ENCODE results near the gene TTF2.
"Not testable (repeated sequence)": the region's sequence is repeated elsewhere in the genome, so short reads cannot be mapped to it uniquely, and the experiment has no call there.

The TTF2 gene

DNA sequence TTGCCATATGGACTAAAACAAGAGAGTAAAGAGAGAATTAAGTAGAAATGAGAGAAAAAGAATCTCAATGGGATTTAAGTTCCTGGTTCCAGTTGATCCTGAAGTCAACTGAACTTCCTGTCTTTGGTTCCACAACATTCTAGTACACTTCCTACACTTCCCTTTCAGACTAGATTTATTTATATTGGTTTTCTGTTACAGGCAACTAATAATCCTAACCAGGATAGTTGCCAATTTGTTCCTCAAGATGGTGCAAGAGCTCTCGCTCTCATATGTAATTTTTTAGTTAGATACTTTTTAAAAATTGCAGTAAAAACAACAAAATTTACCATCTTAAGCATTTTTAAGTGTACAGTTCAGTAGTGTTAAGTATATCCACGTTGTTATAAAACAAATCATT, 90.2 kb downstream of the TTF2 start:
- H3K4me1 ChIP-seq (ENCODE audit: control insufficient read depth, insufficient read depth, low read length, unreplicated experiment), result peaks cover 23% of the 10 kb centered on the region
- H3K79me2 ChIP-seq (ENCODE audit: control insufficient read depth, insufficient read depth, low read length, unreplicated experiment), result no peaks in the 10 kb centered on the region
- H3K36me3 ChIP-seq (ENCODE audit: insufficient read depth, low read length), result no peaks in the 10 kb centered on the region
- no peak overlapping the region for H3K4me3 ChIP-seq (ENCODE audit: low read depth, low read length)
- no peak overlapping the region for H2AFZ ChIP-seq (ENCODE audit: low read length, unreplicated experiment)
- no peaks in the 10 kb centered on the region for H3K27me3 ChIP-seq (ENCODE audit: insufficient read depth, low read length)
- no peak overlapping the region for H3K27ac ChIP-seq (ENCODE audit: low read depth, low read length)

DNA sequence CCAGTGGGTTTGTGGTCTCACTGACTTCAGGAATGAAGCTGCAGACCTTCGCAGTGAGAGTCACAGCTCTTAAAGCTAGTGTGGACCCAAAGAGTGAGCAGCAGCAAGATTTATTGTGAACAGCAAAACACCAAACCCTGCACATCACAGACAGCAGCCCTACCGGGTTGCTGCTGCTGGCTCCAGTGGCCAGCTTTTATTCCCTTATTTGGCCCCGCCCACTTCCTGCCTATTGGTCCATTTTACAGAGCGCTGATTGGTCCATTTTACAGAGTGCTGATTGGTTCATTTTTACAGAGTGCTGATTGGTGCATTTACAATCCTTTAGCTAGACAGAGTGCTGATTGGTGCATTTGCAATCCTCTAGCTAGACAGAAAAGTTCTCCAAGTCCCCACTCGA, 91.2 kb downstream of the TTF2 start:
- not testable (repeated sequence) for H3K27ac ChIP-seq (ENCODE audit: low read depth, low read length); H3K27me3 ChIP-seq (ENCODE audit: insufficient read depth, low read length); H3K36me3 ChIP-seq (ENCODE audit: insufficient read depth, low read length); H2AFZ ChIP-seq (ENCODE audit: low read length, unreplicated experiment); H3K4me3 ChIP-seq (ENCODE audit: low read depth, low read length); H3K79me2 ChIP-seq (ENCODE audit: control insufficient read depth, insufficient read depth, low read length, unreplicated experiment)
- peaks cover 17% of the 10 kb centered on the region for H3K4me1 ChIP-seq (ENCODE audit: control insufficient read depth, insufficient read depth, low read length, unreplicated experiment)

Data from ACC112 (cell line).